HG02588 (cell line): Measurements from ENCODE around the gene PRTN3.
"Not testable (repeated sequence)": the region's sequence is repeated elsewhere in the genome, so short reads cannot be mapped to it uniquely, and the experiment has no call there.

Source experiments
- ATAC-seq: cut with Tn5 transposase; IDR thresholded peaks from one replicate; pipeline ENCODE4 v1.9.1; 2021; ENCODE audit warnings: mild to moderate bottlenecking, moderate library complexity; ENCODE audit not compliant: unreplicated experiment

Gene PRTN3

GRCh38 chr19:843836-844545 lies 3.2 kb downstream of the PRTN3 start:
- no peak for ATAC-seq

GRCh38 chr19:844546-844971 lies 3.8 kb downstream of the PRTN3 start:
- ATAC-seq = no peak

GRCh38 chr19:845707-846521 lies 5.1 kb downstream of the PRTN3 start:
- no peak for ATAC-seq

- no peak for ATAC-seq
These were observed 7.7 kb downstream of the PRTN3 start for GRCh38 chr19:848386-848921.

GRCh38 chr19:849195-849594 lies 8.4 kb downstream of the PRTN3 start:
- ATAC-seq = not testable (repeated sequence)

- ATAC-seq = no peak
These were observed 9.6 kb downstream of the PRTN3 start for GRCh38 chr19:850221-850978.

GRCh38 chr19:850979-851335 lies 10.2 kb downstream of the PRTN3 start:
- ATAC-seq = no peak

- ATAC-seq = no peak
These were observed 11.6 kb downstream of the PRTN3 start, which contains the start of gene ELANE for GRCh38 chr19:852136-853013. TSS of gene ELANE (plus strand) at chr19:852303. CDS start at chr19:852329, 26 bp downstream.

GRCh38 chr19:853014-853585 lies 12.3 kb downstream of the PRTN3 start:
- no peak for ATAC-seq

- ATAC-seq = not testable (repeated sequence)
These were observed 12.9 kb downstream of the PRTN3 start for GRCh38 chr19:853614-854220.

- no peak for ATAC-seq
These were observed 13.8 kb downstream of the PRTN3 start for GRCh38 chr19:854549-854948.

- ATAC-seq = no peak
These were observed 14.3 kb downstream of the PRTN3 start for GRCh38 chr19:855142-855541.

- ATAC-seq = no peak
These were observed 14.8 kb downstream of the PRTN3 start for GRCh38 chr19:855566-856120.

GRCh38 chr19:858284-858683 lies 17.5 kb downstream of the PRTN3 start:
- no peak for ATAC-seq

GRCh38 chr19:858868-859843 lies 18.4 kb downstream of the PRTN3 start, which contains the start of gene CFD:
TSS of gene CFD (plus strand) at chr19:859664. CDS start at chr19:859690, 26 bp downstream.
- ATAC-seq = no peak

- no peak for ATAC-seq
These were observed 20.4 kb downstream of the PRTN3 start for GRCh38 chr19:861141-861755.
